Activated CD8-positive, alpha-beta memory T cell treated with anti-CD3 and anti-CD28 coated beads, Interleukin-2, amount 50 U/mL, for 24 hours (primary cell): ENCODE data around the gene SH2B3.
"Not testable (repeated sequence)": the region's sequence is repeated elsewhere in the genome, so short reads cannot be mapped to it uniquely, and the experiment has no call there.

Source experiments
- DNase-seq: peaks from one replicate; pipeline ENCODE4 v3.0.0-alpha.2; 2020; ENCODE audit errors: extremely low read depth

The SH2B3 gene

DNA sequence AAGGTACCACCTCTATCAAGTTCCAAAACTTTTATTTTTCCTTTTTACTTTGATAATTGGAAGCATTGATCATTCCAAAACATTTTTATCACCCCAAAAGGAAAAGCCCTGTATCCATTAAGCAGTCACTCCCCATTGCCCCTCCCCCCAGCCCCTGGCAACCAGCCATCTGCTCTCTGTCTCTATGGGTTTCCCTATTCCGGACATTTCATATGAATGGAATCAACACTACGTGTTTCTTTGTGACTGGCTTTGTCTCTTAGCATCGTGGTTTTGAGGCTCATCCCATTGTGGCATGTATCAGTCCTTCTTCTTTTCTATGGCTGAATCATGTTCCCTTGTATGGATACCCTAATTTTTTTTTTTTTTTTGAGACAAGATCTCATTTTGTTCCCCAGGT, 18.8 kb upstream of the SH2B3 start:
- no peak for DNase-seq

DNA sequence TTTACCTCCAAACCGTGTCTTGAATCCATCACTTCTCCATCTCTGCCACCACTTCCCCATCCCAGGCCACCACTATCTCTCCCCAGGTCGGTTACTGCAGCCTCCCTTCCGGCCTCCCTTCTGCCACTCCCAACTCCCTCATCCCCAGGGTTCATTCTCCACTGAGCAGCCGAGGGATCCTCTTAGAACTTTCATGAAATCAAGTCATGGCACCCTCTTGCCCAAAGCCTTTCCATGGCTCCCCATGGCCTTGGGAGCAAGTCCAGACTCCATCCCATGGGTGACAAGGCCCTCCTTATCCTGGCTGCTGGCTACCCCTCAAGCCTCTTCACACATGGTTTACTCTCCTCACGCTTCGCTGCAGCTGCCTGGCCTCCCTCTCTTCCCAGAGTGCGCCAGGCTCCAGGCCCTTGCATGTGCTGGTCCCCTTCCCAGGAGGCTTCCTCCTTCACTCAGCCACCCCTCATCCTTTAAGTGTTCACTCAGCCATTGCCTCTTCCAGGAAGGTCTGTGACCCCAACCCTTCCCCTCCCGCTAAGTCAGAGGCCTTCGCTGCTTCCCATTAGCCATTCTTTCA, 17.9 kb upstream of the SH2B3 start:
- no peak for DNase-seq

DNA sequence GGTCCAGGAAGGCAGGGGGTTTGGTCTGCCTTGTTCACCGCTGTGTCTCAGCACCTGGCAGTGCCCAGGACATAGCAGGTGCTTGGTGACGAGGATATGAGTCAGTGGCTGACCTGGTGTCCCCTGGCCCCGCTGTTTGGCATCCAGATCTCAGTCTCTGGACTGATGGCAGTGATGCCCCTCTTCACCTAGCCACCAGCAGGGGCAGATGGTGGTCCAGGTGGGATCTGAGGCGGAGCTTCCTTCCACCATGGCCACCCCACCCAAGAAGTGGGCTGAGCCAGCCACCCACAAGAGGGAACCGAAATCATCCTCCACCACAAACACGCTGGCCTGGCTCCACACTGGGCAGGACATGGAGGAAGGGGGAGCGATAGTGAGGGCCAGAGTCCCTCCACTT, 16.1 kb upstream of the SH2B3 start:
- no peak for DNase-seq

DNA sequence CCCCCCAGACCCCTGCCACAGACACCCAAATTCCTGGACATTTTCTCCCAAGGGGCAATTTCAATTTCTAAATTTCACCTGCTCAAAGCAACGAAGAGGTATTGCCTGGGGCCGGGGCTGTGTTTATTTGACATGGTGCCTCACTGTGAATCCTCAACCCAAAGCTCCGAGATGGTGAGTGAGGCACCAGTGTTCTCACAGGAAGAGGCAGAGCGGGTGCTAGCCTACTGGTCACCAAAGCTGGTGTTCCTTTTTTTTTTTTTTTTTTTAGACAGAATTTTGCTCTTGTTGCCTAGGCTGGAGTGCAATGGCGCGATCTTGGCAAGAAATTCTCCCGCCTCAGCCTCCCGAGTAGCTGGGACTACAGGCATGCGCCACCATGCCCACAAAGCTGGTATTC, 14.8 kb upstream of the SH2B3 start:
- DNase-seq: no peak

DNA sequence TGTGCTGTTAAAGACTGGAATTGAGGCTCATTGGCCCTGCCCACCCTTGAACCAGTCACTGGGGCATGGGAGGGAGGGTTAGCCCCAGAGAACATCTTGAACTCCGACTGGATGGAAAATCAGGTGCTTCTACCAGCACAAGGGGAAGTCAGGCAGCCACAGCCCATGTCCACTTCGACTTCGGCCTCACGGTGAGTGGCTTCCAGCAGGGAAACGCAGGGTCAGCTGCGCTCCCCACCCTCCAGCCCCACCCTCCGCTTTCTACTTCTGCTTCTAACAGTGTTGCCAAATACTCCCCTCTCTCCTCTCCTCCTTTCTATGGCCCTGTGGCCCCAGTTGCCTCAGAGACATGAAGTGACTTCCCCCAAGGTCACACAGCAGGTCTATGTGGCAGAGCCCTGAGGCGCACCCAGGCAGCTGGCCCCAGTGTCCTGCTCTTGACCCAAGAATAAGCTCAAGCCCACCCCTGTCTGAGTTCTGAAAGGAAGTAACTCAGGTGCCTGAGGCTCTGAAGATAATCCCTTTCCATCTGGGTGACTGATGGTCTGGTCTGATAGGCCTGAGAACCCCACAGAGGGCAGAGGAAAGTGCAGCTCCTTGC, 11.9 kb upstream of the SH2B3 start:
- no peak for DNase-seq

DNA sequence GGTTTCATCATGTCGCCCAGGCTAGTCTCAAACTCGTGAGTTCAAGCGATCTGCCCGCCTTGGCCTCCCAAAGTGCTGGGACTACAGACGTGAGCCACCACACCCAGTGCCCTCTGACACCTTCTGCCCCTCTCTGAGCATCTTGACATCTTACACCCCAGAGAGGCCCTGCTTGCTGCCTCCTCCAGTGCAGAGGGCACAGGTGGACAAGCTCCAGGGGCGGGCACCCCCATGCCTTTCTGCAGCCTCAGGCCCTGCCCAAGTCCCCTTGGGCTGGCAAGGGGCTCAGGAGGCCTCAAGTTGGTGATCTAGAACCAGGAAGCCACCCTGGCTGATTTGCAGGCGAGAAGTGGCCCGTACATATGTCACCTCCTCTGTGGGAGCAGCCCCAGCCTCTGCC, 11.2 kb upstream of the SH2B3 start:
- no peak for DNase-seq

DNA sequence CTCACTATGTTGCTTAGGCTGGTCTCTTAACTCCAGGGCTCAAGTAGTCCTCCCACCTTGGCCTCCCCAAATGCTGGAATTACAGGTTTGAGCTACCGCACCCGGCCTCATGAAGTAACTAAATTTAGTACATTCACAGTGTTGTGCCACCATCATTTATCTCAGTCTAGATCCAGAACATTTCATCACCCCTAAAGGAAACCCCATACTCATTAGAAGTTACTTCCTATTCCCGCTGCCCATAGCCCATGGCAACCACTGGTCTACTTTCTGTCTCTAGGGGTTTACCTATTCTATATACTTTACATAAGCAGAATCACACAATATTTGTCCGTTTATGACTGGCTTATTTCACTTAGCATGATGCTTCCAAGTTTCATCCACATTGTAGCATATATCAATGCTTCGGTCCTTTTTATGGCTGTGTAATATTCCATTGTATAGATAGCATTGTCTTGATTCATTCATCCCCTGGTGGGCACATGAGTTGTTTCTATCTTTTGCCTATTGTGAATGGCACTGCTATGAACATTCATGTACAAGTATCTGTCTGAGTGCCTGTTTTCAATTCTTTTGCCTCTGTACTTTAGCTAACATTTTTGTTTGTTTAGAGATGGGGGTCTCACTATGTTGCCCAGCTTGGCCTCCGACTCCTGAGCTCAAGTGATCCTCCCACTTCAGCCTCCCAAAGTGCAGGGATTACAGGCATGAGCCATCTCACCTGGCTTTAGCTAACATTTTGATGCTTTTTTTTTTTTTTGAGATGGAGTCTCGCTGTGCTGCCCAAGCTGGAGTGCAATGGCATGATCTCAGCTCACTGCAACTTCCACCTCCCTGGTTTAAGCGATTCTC, 10.2 kb upstream of the SH2B3 start:
- DNase-seq: no peak

DNA sequence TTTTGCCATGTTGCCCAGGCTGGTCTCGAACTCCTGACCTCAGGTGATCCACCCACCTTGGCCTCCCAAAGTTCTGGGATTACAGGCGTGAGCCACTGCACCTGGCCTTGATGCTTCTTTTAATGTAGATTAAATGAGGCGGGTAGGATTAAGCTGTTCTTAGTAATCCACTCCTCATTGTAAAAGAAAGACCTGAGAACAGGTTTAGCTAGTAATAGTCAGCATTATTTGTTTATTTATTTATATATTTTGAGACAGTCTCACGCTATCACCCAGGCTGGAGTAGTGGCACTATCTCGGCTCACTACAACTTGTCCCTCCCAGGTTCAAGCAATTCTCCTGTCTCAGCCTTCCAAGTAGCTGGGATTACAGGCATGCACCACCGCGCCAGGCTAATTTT, 9.5 kb upstream of the SH2B3 start:
- DNase-seq: not testable (repeated sequence)

DNA sequence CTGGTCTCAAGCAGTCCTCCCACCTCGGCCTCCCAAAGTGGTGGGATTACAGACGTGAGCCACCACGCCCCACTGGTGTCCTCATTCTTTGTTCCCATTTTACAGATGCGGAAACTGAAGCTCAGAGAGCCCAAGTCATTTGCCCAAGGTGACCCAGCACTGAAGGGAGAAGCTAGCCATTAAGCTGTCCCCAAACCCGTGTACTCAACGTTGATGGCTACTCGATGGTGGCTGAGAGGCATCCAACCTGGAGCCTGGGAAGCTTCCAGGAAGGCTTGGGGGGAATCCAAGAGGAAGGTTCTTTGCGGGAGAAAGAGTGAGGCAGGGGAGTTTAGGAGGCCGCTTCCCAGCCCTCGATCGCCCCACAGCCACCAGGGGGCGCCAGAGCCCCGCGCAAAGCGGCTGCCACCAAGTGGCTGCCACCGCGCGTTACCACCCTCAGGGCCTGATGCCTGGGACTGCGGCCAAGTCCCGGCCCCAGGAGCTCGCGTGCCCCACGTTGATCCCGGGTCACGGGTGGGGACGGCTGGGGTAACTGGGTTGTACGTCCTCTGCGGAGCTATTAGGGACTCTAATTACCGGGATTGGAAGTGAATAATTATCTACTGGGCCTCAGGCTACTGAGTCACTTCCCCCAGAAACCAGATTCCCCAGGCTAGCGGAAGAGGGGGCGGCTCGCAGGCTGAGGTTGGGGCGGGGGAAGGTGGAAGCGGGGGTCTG, 8.8 kb upstream of the SH2B3 start:
- peak; percentile 60 for DNase-seq

DNA sequence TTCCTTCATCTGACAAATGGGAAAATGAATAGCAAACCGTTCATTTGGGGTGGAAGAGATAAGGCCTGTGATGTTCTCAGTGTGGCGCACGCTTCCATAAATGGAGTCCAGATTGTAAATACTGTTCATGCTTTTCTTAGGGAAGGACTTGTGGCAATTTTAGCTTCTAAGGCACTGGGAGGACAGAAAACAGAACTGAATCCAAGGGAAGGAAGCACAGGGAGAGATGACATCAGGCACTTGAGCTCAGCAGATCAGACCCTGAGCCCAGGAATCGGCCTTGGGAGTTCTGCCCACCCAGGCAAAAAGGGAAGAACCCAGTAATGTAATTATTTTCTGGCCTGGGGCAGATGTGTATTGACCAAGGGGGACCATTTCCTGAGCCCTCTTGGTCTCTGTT, 7.2 kb upstream of the SH2B3 start:
- DNase-seq: no peak

DNA sequence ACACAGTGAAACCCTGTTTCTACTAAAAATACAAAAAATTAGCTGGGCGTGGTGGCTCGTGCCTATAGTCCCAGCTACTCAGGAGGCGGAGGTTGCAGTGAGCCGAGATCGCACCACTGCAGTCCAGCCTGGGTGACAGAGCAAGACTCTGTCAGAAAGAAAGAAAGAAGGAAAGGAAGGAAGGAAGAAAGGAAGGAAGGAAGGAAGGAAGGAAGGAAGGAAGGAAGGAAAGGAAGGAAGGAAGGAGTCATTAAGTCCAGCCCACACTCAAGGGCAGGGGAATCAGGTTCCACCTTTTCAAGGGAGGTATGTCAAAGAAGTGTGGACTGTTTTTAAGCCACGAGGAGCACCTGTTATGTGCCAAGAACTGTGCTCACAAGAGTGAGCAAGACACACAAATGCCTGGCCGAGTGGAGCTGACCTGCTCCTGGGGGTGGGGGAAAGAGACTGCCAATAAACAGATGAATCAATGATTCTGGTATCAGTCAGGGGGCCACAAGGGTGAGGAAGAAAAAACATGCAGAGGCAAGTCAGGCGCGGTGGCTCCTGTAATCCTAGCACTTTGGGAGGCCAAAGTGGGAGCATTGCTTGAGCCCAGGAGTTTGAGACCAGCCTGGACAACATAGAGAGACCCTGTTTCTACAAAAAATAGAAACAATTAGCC, 5.8 kb upstream of the SH2B3 start:
- DNase-seq: not testable (repeated sequence)

DNA sequence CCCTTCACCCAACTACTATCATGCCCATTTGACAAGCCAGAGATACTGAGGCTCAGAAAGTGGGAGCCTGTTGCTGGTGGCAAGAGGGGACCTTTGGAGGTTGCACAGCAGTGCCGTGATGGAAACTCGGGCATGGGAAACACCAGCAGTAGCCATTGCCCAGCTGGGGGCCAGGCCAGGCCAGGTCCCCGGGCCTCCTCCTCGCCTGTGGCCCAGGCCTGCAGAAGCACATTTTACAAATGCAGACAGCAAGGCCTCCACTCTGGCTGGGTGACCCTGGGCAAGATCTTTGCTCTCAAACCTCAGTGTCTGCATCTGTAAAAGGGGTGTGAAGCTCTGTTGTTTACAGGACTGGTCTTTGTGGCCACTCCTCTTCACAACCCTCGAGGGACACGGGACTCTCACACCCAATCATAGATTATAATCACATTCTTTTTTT, 4.5 kb upstream of the SH2B3 start:
- no peak for DNase-seq

DNA sequence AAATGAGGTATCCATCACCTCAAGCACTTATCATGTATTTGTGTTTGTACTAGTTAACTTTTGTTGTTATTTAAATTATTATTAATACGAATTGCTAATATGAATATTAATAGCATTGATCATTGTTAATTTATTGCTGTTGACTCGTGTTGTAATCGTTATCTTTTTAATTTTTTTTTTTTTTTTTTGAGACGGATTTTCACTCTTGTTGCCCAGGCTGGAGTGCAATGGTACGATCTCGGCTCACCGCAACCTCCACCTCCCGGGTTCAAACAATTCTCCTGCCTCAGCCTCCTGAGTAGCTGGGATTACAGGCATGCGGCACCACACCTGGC, 3.3 kb upstream of the SH2B3 start:
- DNase-seq: not testable (repeated sequence)

DNA sequence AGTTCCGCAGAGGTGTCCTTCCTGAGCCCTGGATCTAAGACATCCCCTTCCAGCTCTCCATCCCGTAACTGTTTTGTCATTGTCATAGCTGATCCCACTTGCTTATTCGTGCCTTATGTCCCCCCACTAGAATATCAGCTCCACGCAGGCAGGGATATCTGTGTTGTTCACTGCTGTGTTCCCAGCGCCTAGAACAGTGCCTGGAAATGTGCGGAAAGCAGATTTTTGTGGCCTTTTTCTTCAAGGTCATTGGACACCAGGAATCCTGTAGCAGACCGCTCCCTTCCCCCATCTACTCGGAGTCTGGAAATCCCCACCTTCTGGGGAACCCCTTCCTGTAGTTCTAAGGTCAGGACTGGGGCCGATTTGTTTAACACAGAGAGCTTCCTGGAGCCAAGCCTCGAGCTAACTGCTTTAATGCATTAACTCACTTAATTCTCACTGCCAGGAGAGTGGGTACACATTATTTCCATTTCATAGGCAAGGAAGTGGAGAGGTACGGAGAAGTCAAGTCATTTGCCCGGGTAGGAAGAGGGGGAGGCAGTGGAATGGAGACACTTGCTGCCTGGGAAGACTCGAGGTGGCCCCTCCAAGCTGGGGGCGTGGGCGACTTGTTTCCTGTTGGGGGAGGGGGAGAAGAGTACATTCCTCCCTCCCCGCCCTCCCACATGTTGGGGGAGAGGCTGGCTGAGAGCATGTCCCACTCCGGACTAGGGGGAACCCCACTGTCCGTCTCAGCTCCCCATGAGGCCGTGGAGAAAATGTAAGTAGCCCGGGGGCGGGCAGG, 1.2 kb upstream of the SH2B3 start:
- DNase-seq: peak; percentile 51

DNA sequence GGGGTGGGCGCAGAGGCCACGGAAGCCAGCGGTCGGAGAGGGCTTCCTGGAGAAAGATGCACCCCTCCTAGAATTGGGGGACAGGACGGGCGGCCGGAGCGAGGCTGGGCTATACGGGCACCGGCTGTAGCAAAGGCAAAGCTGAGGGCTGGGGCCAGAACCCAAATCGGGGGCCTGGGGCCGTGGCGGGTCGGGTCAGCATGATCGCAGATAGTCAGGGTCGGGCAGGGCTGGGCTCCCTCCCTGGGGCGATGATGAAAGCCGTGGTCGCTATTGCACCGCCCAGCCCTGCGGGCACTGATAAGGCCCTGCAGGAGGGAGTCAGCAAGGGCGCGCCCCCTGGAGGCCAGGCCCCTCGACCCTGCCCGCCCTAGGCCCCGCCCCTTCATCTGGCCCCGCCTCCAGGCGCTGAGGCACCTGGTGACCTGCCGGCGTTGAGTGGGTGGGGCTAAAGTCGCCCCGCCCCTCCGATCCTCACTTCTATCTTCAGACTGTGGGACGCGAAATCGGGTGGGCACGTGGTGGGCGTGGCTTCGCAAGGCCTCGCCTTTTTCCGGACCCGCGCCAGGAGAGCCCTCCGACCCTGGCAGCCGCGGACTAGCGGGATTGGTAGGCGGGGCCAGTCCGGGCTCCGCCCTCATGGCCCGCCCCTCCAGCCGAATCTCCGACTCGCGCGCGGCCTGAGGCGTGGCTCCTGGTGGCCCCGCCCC, 419 bp upstream of the SH2B3 start:
- DNase-seq: peak; percentile 96

DNA sequence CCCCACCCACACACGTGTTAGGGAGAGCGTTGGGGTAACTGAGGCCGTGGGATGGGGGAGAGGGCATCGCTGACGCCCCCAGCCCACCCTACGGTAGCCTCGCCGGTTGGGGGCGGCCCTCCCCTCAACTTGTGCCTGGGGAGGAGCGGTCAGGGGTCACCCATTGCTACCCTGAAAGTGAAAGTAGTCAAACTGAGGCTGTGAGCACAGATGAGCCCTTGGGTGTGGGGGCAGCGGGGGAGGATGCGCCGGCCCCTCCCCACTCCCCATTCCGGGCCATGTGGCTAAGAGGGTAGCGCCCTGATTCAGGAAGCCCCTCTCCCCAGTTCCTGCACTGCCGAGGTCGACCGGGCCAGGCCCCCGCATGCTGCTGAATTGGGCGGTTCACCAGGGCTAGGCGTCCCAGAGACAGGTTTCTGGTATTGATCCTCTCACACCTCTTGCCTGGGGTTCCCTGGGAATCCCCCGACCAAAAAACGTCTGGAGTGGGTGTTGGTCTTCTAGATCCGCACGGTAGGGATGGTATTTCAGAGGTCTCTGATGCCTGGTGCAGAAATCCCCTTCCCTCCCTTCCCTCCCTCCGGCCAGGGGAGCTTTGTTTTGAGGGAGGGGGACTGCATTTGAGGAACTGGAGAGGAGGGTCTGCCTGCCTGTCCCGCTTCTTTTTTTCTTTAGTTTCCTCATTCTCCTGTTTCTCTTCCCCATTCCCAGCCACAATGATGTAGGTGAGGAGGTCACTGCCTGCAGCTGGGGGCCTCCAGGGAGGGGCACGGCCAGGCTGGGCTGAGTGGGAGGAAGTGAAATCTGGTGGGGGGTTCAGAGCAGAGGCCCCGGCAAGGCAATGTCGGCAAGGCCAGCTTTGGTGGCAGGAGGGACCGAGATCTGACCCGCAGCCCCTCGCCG, 1.0 kb downstream of the SH2B3 start:
- DNase-seq: no peak

DNA sequence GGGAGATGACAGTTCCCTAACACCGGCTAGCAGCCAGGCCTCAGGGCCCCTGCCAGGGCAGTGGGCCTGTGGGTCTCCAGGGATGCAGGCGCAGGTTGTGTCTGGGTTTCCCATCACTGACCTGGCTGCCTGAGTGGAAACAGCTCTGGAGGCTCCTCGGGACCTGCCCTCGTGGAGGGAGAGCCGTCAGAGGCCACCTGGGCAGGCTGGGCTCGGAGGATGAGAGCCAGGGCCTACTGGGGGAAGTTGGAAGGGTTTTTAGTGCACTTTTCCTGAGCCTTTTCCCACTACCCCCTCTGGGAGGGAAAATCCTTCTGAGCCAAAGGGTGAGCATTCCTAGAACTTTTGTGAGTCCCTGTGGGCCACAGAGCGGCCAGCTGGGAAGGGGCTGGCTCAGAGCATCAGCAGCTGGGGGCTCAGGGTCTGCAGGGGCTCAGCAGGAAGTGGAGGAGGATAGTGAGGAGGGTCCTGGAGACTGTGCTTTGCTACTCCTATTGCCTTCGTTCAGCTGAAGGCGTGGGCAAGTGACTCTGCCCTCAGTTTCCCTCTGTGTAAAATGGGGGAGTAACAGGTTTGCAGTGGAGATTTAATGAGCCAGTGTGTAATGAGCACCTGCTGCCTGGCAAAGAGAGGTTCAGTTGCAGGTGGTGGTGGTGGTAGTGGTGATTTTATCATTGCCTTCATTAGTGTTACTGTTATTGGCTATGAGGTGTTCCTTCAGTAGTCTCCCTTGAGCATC, 1.8 kb downstream of the SH2B3 start:
- no peak for DNase-seq

DNA sequence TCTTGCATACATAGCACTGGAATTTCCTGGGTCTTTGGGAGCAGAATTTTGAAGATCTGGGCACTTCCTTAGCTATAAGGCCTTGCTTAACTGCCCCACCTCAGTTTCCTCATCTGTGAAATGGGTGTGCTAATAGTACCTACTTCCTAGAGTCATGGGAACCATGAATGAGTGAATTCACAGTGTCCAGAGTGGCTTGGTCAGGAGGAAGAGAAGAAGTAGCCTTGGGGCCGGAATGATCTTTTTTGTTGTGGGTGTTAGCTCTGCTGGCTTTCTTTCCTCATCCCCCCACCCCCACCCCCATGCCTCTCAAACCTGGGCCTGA, 2.4 kb downstream of the SH2B3 start:
- DNase-seq: no peak
